GM19328 (cell line): ENCODE data around the gene MED12L.

Source experiments
- ATAC-seq: cut with Tn5 transposase; IDR thresholded peaks from one replicate; pipeline ENCODE4 v1.9.1; 2021; ENCODE audit warnings: mild to moderate bottlenecking, moderate library complexity; ENCODE audit not compliant: unreplicated experiment

The MED12L gene

GRCh38 chr3:151479452-151479851 lies 394.0 kb downstream of the MED12L start:
- ATAC-seq = no peak

GRCh38 chr3:151480492-151480891 lies 395.0 kb downstream of the MED12L start:
- ATAC-seq = no peak

- ATAC-seq = no peak
Observed at GRCh38 chr3:151483488-151483887, 398.0 kb downstream of the MED12L start.

- no peak for ATAC-seq
Observed at GRCh38 chr3:151483961-151484520, 398.6 kb downstream of the MED12L start.
